Caco-2 (cell line): ENCODE data around the gene PRXL2A. TPM values are rescaled to one million over a fixed set of nuclear protein-coding genes. Genes with fewer than 3 reads are reported as not detected.

Source experiments
- BruUV-seq: library from RNA; stranded (reverse); fragments of 400-500 nt; replicated peaks from 2 replicates; lab custom pipeline; 2021; lab: Mats Ljungman, UMichigan
- CTCF ChIA-PET: fragments of 300-600 bp; sonication (Branson Sonifier 250); formaldehyde crosslinking; loops from one replicate; lab custom pipeline; 2022; ENCODE audit warnings: antibody characterized with exemption; lab: Charles Lee
- POLR2A ChIA-PET: fragments of 300-600 bp; sonication (Branson Sonifier 250); formaldehyde crosslinking; loops from one replicate; lab custom pipeline; 2022; ENCODE audit warnings: antibody characterized with exemption; lab: Charles Lee
- DNase-seq, 2 experiments: peaks; one replicate each; pipeline versions ENCODE4 v3.0.0 to v3.0.0-alpha.2; 2020 to 2022
- H3K27me3 ChIP-seq: replicated peaks from 2 replicates; pipeline ENCODE4 v1.6.0; 2011; ENCODE audit warnings: low read length; ENCODE audit not compliant: control insufficient read depth, insufficient read depth
- H3K36me3 ChIP-seq: 2 replicates; pipeline ENCODE4 v1.5.1; 2011; ENCODE audit warnings: low read length; ENCODE audit not compliant: control insufficient read depth, insufficient read depth
- H3K4me1 ChIP-seq: fragments of 250-450 bp; sonication (Bioruptor Pico); 2 replicates; pipeline ENCODE4 v1.5.1; 2020; ENCODE audit warnings: mild to moderate bottlenecking
- H3K4me3 ChIP-seq: 2 replicates; pipeline ENCODE4 v1.5.1; 2011; ENCODE audit warnings: low read depth, mild to moderate bottlenecking, control low read depth, low read length
- H3K9me3 ChIP-seq: fragments of 250-450 bp; sonication (Bioruptor Pico); 2 replicates; pipeline ENCODE4 v1.5.1; 2020; ENCODE audit warnings: mild to moderate bottlenecking, moderate library complexity
- H3K27ac Mint-ChIP-seq: one replicate; pipeline ENCODE4 v1.8.0; 2022; ENCODE audit warnings: mixed read lengths; ENCODE audit not compliant: unreplicated experiment
- H3K27me3 Mint-ChIP-seq: one replicate; pipeline ENCODE4 v1.8.0; 2022; ENCODE audit warnings: mixed read lengths; ENCODE audit not compliant: insufficient read depth, unreplicated experiment
- H3K36me3 Mint-ChIP-seq: one replicate; pipeline ENCODE4 v1.8.0; 2022; ENCODE audit warnings: mild to moderate bottlenecking, mixed read lengths; ENCODE audit not compliant: insufficient read depth, unreplicated experiment
- H3K4me1 Mint-ChIP-seq: one replicate; pipeline ENCODE4 v1.8.0; 2022; ENCODE audit warnings: low read depth, mixed read lengths; ENCODE audit not compliant: unreplicated experiment
- H3K4me3 Mint-ChIP-seq: one replicate; pipeline ENCODE4 v1.8.0; 2022; ENCODE audit warnings: mild to moderate bottlenecking, moderate library complexity, mixed read lengths; ENCODE audit not compliant: unreplicated experiment
- H3K9me3 Mint-ChIP-seq: one replicate; pipeline ENCODE4 v1.8.0; 2022; ENCODE audit warnings: mixed read lengths; ENCODE audit not compliant: unreplicated experiment
- intact Hi-C: fragments of 100-400 bp; cut with micrococcal nuclease; formaldehyde crosslinking; loops from one replicate; pipeline ENCODE4 v1.10.0; 2022; ENCODE audit not compliant: unreplicated experiment
- total RNA-seq: library from RNA; stranded (reverse); gene quantifications from 2 replicates; pipeline ENCODE4 v1.2.3, GENCODE V29; 2022
- TF ChIP-seq, protein P1 (sequence below), 2 experiments: fragments of 200-600 bp in 1 of 2; IDR thresholded peaks; 1 replicate in 1 of 2; 2 replicates in 1 of 2; pipeline versions ENCODE4 v1.5.1 to v1.8.0; 2011 to 2022; ENCODE audit warnings: antibody characterized with exemption in 1 of 2, control low read depth in 1 of 2, inconsistent platforms in 1 of 2, low read depth in 1 of 2, low read length in 1 of 2, mild to moderate bottlenecking in 1 of 2, moderate library complexity in 1 of 2; ENCODE audit not compliant: insufficient read depth in 1 of 2, severe bottlenecking in 1 of 2, unreplicated experiment in 1 of 2

Gene PRXL2A
- total RNA-seq, 1 experiment from 2014 or later: 88.6 TPM

DNA sequence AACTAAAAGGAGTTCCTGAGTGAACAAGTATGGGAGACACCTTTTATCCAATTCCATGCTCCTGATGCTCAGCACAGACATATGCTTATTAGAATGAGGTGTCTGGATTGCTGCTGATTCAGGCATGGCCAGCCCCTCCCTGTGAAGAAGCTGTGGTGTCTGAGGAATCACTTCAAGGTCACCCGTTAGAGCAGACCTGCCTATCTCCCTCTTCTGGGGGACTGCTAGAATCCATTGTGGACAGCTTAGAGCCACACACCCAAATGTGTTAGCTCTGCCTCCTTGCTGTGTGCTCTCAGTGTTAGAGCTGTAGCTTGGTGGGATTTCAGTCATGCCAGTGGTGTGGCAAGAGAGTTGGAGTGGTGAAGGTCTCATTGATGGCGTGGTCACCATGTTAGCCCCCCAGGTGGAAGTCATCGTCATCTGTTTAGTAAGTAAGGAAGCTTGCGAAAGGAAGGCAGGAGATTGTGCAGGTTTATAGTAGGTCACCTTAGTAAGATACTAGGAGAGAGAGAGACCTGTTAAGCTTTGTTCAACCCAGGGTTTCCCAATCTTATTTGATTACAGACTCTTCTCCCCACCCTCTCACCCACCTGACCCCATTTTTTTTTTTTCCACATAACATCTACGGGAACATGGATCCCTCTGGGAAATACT, 12.8 kb downstream of the PRXL2A start:
- ChIA-PET POLR2A (interaction anchor here (1.0 kb wide), 1 partner anchor 13 kb away, joined by 3 read pairs; no protein-coding TSS in a partner anchor), CTCF (interaction anchor here (1.5 kb wide), 1 partner anchor 23 kb away, joined by 5 read pairs; no protein-coding TSS in a partner anchor)
- no peak overlapping the region for H3K4me3 ChIP-seq
- H3K36me3 Mint-ChIP-seq: peaks cover 16% of the 10 kb centered on the region
- intact Hi-C loops: no loop called here
- no peak overlapping the region for H3K27ac Mint-ChIP-seq
- peaks cover 25% of the 10 kb centered on the region for H3K4me1 Mint-ChIP-seq
- peaks cover 13% of the 10 kb centered on the region for H3K4me1 ChIP-seq
- DNase-seq: no peak
- no peak overlapping the region for H3K4me3 Mint-ChIP-seq
- H3K36me3 ChIP-seq: peaks cover 6% of the 10 kb centered on the region
- H3K27me3 ChIP-seq: no peaks in the 10 kb centered on the region
- H3K9me3 ChIP-seq: no peaks in the 10 kb centered on the region
- BruUV-seq: no TSS peak
- no peaks in the 10 kb centered on the region for H3K9me3 Mint-ChIP-seq
- H3K27me3 Mint-ChIP-seq: no peaks in the 10 kb centered on the region
- TF ChIP-seq, protein P1, sequence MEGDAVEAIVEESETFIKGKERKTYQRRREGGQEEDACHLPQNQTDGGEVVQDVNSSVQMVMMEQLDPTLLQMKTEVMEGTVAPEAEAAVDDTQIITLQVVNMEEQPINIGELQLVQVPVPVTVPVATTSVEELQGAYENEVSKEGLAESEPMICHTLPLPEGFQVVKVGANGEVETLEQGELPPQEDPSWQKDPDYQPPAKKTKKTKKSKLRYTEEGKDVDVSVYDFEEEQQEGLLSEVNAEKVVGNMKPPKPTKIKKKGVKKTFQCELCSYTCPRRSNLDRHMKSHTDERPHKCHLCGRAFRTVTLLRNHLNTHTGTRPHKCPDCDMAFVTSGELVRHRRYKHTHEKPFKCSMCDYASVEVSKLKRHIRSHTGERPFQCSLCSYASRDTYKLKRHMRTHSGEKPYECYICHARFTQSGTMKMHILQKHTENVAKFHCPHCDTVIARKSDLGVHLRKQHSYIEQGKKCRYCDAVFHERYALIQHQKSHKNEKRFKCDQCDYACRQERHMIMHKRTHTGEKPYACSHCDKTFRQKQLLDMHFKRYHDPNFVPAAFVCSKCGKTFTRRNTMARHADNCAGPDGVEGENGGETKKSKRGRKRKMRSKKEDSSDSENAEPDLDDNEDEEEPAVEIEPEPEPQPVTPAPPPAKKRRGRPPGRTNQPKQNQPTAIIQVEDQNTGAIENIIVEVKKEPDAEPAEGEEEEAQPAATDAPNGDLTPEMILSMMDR (IDR thresholded peaks at IDR 0.05; ENCODE audit: insufficient read depth in 1 of 2, low read depth in 1 of 2, low read length in 1 of 2, severe bottlenecking in 1 of 2, unreplicated experiment in 1 of 2): no peak

- ChIA-PET POLR2A (interaction anchor here (1.0 kb wide), 1 partner anchor 14 kb away, joined by 3 read pairs; no protein-coding TSS in a partner anchor), CTCF (interaction anchor here (1.5 kb wide), 1 partner anchor 23 kb away, joined by 5 read pairs; no protein-coding TSS in a partner anchor)
- DNase-seq: no peak
- intact Hi-C loops: no loop called here
- H3K9me3 ChIP-seq: no peaks in the 10 kb centered on the region
- Mint-ChIP-seq H3K27ac (no peak overlapping the region), H3K9me3 (no peaks in the 10 kb centered on the region), H3K4me3 (no peak overlapping the region), H3K27me3 (no peaks in the 10 kb centered on the region), H3K36me3 (peaks cover 18% of the 10 kb centered on the region), H3K4me1 (peaks cover 17% of the 10 kb centered on the region)
- TF ChIP-seq, protein P1 (IDR thresholded peaks at IDR 0.05; ENCODE audit: insufficient read depth in 1 of 2, low read depth in 1 of 2, low read length in 1 of 2, severe bottlenecking in 1 of 2, unreplicated experiment in 1 of 2): no peak
- H3K36me3 ChIP-seq: peaks cover 6% of the 10 kb centered on the region
- peaks cover 5% of the 10 kb centered on the region for H3K4me1 ChIP-seq
- H3K4me3 ChIP-seq: no peak overlapping the region
- no peaks in the 10 kb centered on the region for H3K27me3 ChIP-seq
- BruUV-seq: no TSS peak
Observed at GRCh38 chr10:80421707-80422536, 13.6 kb downstream of the PRXL2A start.

DNA sequence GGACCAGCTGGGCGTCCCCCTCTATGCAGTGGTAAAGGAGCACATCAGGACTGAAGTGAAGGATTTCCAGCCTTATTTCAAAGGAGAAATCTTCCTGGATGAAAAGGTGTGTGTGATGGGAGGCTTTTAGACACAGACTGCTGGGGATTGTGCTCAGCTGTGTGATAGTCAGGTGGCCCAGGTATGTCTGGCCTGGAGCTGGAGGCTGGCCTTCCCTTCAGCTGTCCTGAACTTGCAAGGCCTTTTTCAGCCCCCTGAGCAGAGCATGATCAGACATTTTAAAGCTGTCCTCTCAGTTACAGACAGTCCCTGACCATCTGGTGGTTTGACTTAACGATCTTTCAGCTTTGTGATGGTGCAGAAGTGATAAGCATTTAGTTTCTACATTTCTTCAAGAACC, 17.6 kb downstream of the PRXL2A start:
- Mint-ChIP-seq H3K9me3 (no peaks in the 10 kb centered on the region), H3K27ac (no peak overlapping the region), H3K36me3 (peaks cover 42% of the 10 kb centered on the region), H3K27me3 (no peaks in the 10 kb centered on the region), H3K4me1 (no peaks in the 10 kb centered on the region), H3K4me3 (no peak overlapping the region)
- Histone ChIP-seq H3K4me3 (no peak overlapping the region), H3K4me1 (no peaks in the 10 kb centered on the region), H3K27me3 (no peaks in the 10 kb centered on the region), H3K9me3 (no peaks in the 10 kb centered on the region), H3K36me3 (peaks cover 11% of the 10 kb centered on the region)
- no TSS peak for BruUV-seq
- POLR2A ChIA-PET: no interaction called here
- intact Hi-C loops: no loop called here
- CTCF ChIA-PET: no interaction called here
- DNase-seq: no peak
- TF ChIP-seq, protein P1 (IDR thresholded peaks at IDR 0.05; ENCODE audit: insufficient read depth in 1 of 2, low read depth in 1 of 2, low read length in 1 of 2, severe bottlenecking in 1 of 2, unreplicated experiment in 1 of 2): no peak
